ENCODE results near the gene BRD3OS. TPM values are rescaled to one million over a fixed set of nuclear protein-coding genes. Genes with fewer than 3 reads are reported as not detected.

Gene BRD3OS
- total and polyA plus RNA-seq, 2 of the 13 experiments (the other 11 are each of a cell fraction or from before 2014, with no cell fraction given): 4.9 to 5.7 TPM

GRCh38 chr9:133991964-133992779 is 33.1 kb upstream of the BRD3OS start, which contains the start of gene VAV2 (continued):
- TF ChIP-seq ZMAT5 (CRISPR knock-in tag; IDR thresholded peaks at IDR 0.05; ENCODE audit: borderline replicate concordance, low read depth) (no peak), HDAC2 (CRISPR knock-in tag; IDR thresholded peaks at IDR 0.05) (0 out of 2 replicates have a peak, but pooled peaks have one; percentile 30), ZNF605 (CRISPR knock-in tag; IDR thresholded peaks at IDR 0.05) (no peak), AHDC1 (CRISPR knock-in tag; IDR thresholded peaks at IDR 0.05; ENCODE audit: borderline replicate concordance) (no peak), PCBP1 (IDR thresholded peaks at IDR 0.05; ENCODE audit: borderline replicate concordance, low read depth, low read length) (no peak), ZNF549 (CRISPR knock-in tag; IDR thresholded peaks at IDR 0.05) (no peak), NFE2L2 (IDR thresholded peaks at IDR 0.05; ENCODE audit: low read length) (no peak), ZNF775 (CRISPR knock-in tag; IDR thresholded peaks at IDR 0.05; ENCODE audit: borderline replicate concordance) (no peak), SMAD9 (CRISPR knock-in tag; IDR thresholded peaks at IDR 0.05) (no peak), HMGXB4 (CRISPR knock-in tag; IDR thresholded peaks at IDR 0.05; ENCODE audit: borderline replicate concordance in 1 of 2, low read depth in 1 of 2) (peak in 1 of 2 experiments; percentile 62; a peak in 2 of 4 replicates), CBX2 (IDR thresholded peaks at IDR 0.05; ENCODE audit: low read depth, low read length) (no peak), CBX2 (CRISPR knock-in tag; IDR thresholded peaks at IDR 0.05; ENCODE audit: low read depth) (no peak), ZNF136 (CRISPR knock-in tag; IDR thresholded peaks at IDR 0.05; ENCODE audit: low read depth) (no peak), ZNF543 (CRISPR knock-in tag; IDR thresholded peaks at IDR 0.05) (no peak), KAT8 (CRISPR knock-in tag; IDR thresholded peaks at IDR 0.05) (no peak), ERF (CRISPR knock-in tag; IDR thresholded peaks at IDR 0.05) (no peak), ZNF883 (CRISPR knock-in tag; IDR thresholded peaks at IDR 0.05; ENCODE audit: not compliant biosample characterization) (no peak), KLF11 (CRISPR knock-in tag; IDR thresholded peaks at IDR 0.05) (no peak), ZNF121 (CRISPR knock-in tag; IDR thresholded peaks at IDR 0.05) (no peak), RBM39 (IDR thresholded peaks at IDR 0.05; ENCODE audit: low read depth, low read length, poor library complexity, severe bottlenecking) (no peak), HNRNPH1 (optimal IDR thresholded peaks at IDR 0.05; ENCODE audit: low read depth, low read length) (no peak), HOXA7 (CRISPR knock-in tag; IDR thresholded peaks at IDR 0.05) (no peak), PHB2 (IDR thresholded peaks at IDR 0.05; ENCODE audit: partially characterized antibody) (no peak)
